Lower leg skin (tissue), 4 donors: ENCODE data around the gene AK1. TPM values are rescaled to one million over a fixed set of nuclear protein-coding genes. Genes with fewer than 3 reads are reported as not detected.

Source experiments
- DNase-seq, 2 donors: peaks; one replicate each; pipeline ENCODE4 v3.0.0-alpha.2; 2019; ENCODE audit warnings: low spot score in 2 of 2
- H3K4me3 ChIP-seq: fragments of 200-600 bp; sonication (generic); 2 replicates; pipeline ENCODE4 v1.5.1; 2017; ENCODE audit warnings: mild to moderate bottlenecking, low read depth; ENCODE audit not compliant: poor library complexity, severe bottlenecking
- CTCF ChIP-seq, 3 donors: fragments of 450-650 bp; IDR thresholded peaks; one replicate each; pipeline ENCODE4 v1.5.1; 2016; ENCODE audit warnings: antibody characterized with exemption in 3 of 3, mild to moderate bottlenecking in 3 of 3, moderate library complexity in 2 of 3
- POLR2A ChIP-seq, 2 donors: fragments of 450-650 bp; IDR thresholded peaks; one replicate each; pipeline ENCODE4 v1.6.1; 2016 to 2017; ENCODE audit warnings: antibody characterized with exemption in 2 of 2, mild to moderate bottlenecking in 1 of 2, moderate library complexity in 1 of 2
- WGBS, 2 donors: methylation state at CpG; one replicate each; pipeline ENCODE4 v1.1.5; 2018; 5-methylcytosine and 5-hydroxymethylcytosine counted together
- intact Hi-C: fragments of 100-400 bp; cut with DNase I; formaldehyde crosslinking; loops from one replicate; pipeline ENCODE4 v1.15.0; 2023; ENCODE audit warnings: low total_unique reads
- total RNA-seq, 4 donors: library from RNA; depleted of rRNA; stranded (reverse); fragments of >200 nt; gene quantifications; one replicate each; pipeline ENCODE4 v1.1.0, GENCODE V29; 2016

Gene AK1
- total RNA-seq, 4 donors from 2014 or later = 9.5 to 35.4 (median 19.8) TPM

GRCh38 chr9:127893392-127893791 lies 15.9 kb upstream of the AK1 start:
- intact Hi-C loops = no loop called here
- 97 to 98% methylated on average over 4 of the region's 4 CpGs for WGBS, 2 donors
- H3K4me3 ChIP-seq = no peak overlapping the region
- TF ChIP-seq POLR2A (IDR thresholded peaks at IDR 0.05) (no peak), CTCF (IDR thresholded peaks at IDR 0.05) (no peak)
- no peak for DNase-seq

- WGBS, 2 donors = 95 to 97% methylated on average over 6 of the region's 6 CpGs
- TF ChIP-seq CTCF (IDR thresholded peaks at IDR 0.05) = no peak
- no peak for TF ChIP-seq POLR2A (IDR thresholded peaks at IDR 0.05)
- no peak overlapping the region for H3K4me3 ChIP-seq
- intact Hi-C loops = no loop called here
- DNase-seq = no peak
Measured at GRCh38 chr9:127892831-127893230, 15.4 kb upstream of the AK1 start.

GRCh38 chr9:127890053-127890452 lies 12.6 kb upstream of the AK1 start:
- intact Hi-C loops = no loop called here
- no peak for TF ChIP-seq POLR2A (IDR thresholded peaks at IDR 0.05)
- TF ChIP-seq CTCF (IDR thresholded peaks at IDR 0.05) = no peak
- H3K4me3 ChIP-seq = no peak overlapping the region
- 92 to 94% methylated on average over 3 of the region's 3 CpGs for WGBS, 2 donors
- DNase-seq = no peak

- DNase-seq = no peak
- intact Hi-C loops = no loop called here
Measured at GRCh38 chr9:127887792-127888191, 10.3 kb upstream of the AK1 start.

GRCh38 chr9:127886401-127886972 lies 9.0 kb upstream of the AK1 start:
- DNase-seq = no peak
- TF ChIP-seq CTCF (IDR thresholded peaks at IDR 0.05) = no peak
- TF ChIP-seq POLR2A (IDR thresholded peaks at IDR 0.05) = no peak
- H3K4me3 ChIP-seq = no peak overlapping the region
- 91 to 95% methylated on average over 16 to 18 of the region's 18 CpGs for WGBS, 2 donors
- intact Hi-C loops = no loop called here

More at GRCh38 chr9:127887792-127888191, 10.3 kb upstream of the AK1 start:
- H3K4me3 ChIP-seq = no peak overlapping the region
- 88 to 90% methylated on average over 2 of the region's 2 CpGs for WGBS, 2 donors
- TF ChIP-seq POLR2A (IDR thresholded peaks at IDR 0.05) = no peak
- no peak for TF ChIP-seq CTCF (IDR thresholded peaks at IDR 0.05)
